ENCODE results near the gene C17orf67. TPM values are rescaled to one million over a fixed set of nuclear protein-coding genes. Genes with fewer than 3 reads are reported as not detected.

The C17orf67 gene
- total and polyA plus RNA-seq, 2 of the 13 experiments (the other 11 are each of a cell fraction or from before 2014, with no cell fraction given): 0.41 to 0.86 TPM

DNA sequence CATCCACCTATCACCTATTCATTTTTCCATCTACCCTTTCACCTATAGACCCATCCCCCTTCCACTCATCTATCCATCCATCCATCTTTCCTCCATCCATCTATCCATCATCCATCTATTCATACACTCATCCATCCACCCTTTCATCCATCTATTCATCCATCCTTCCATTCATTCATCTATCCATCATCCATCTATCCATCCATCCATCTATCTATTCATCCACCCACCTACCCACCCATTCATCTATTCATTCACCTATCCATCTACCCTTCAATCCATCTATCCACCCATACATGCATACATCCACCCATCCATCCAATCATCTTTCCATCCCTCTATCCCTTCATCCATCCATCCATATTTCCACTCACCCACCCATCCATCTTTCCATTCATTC, 63.3 kb downstream of the C17orf67 start (continued):
- TF ChIP-seq TRIM22 (IDR thresholded peaks at IDR 0.05) (0 out of 2 replicates have a peak, but pooled peaks have one; percentile 58), SKI (IDR thresholded peaks at IDR 0.05; ENCODE audit: partially characterized antibody) (no peak), ZNF577 (CRISPR knock-in tag; IDR thresholded peaks at IDR 0.05; ENCODE audit: borderline replicate concordance, low read depth) (no peak), MYC (CRISPR knock-in tag; IDR thresholded peaks at IDR 0.05; ENCODE audit: borderline replicate concordance) (no peak), SMARCC2 (IDR thresholded peaks at IDR 0.05) (no peak), ZNF768 (CRISPR knock-in tag; IDR thresholded peaks at IDR 0.05) (no peak), ZZZ3 (CRISPR knock-in tag; IDR thresholded peaks at IDR 0.05; ENCODE audit: borderline replicate concordance) (no peak), SOX5 (CRISPR knock-in tag; IDR thresholded peaks at IDR 0.05; ENCODE audit: borderline replicate concordance) (no peak), GPN1 (CRISPR knock-in tag; IDR thresholded peaks at IDR 0.05; ENCODE audit: borderline replicate concordance) (no peak), SP1 (IDR thresholded peaks at IDR 0.05) (0 out of 2 replicates have a peak, but pooled peaks have one; percentile 36), SP1 (CRISPR knock-in tag; IDR thresholded peaks at IDR 0.05) (no peak), HMGA1 (CRISPR knock-in tag; conservative IDR thresholded peaks at IDR 0.05) (no peak), ZNF891 (CRISPR knock-in tag; IDR thresholded peaks at IDR 0.05) (no peak), MYNN (CRISPR knock-in tag; IDR thresholded peaks at IDR 0.05; ENCODE audit: low read depth) (no peak), XRCC5 (optimal IDR thresholded peaks at IDR 0.05; ENCODE audit: low read length) (no peak), ZFP36L1 (CRISPR knock-in tag; IDR thresholded peaks at IDR 0.05) (no peak), PLRG1 (conservative IDR thresholded peaks at IDR 0.05) (peak; percentile 89; the same call in 1 of the 2 replicates), PHB2 (IDR thresholded peaks at IDR 0.05; ENCODE audit: partially characterized antibody) (peak; percentile 56), ZNF652 (CRISPR knock-in tag; IDR thresholded peaks at IDR 0.05; ENCODE audit: borderline replicate concordance, low read depth) (no peak), NBN (conservative IDR thresholded peaks at IDR 0.05) (peak; percentile 92; the same call in 1 of the 2 replicates), SOX6 (IDR thresholded peaks at IDR 0.05) (0 out of 2 replicates have a peak, but pooled peaks have one; percentile 9), SOX6 (CRISPR knock-in tag; IDR thresholded peaks at IDR 0.05) (no peak), ZNF772 (CRISPR knock-in tag; IDR thresholded peaks at IDR 0.05) (no peak), ZNF337 (CRISPR knock-in tag; IDR thresholded peaks at IDR 0.05; ENCODE audit: borderline replicate concordance, low read depth) (no peak), ZNF160 (CRISPR knock-in tag; IDR thresholded peaks at IDR 0.05) (no peak), GATA4 (IDR thresholded peaks at IDR 0.05; ENCODE audit: borderline replicate concordance, low read depth) (no peak), KMT2B (CRISPR knock-in tag; IDR thresholded peaks at IDR 0.05) (no peak)
- TF ChIP-seq, protein P1, sequence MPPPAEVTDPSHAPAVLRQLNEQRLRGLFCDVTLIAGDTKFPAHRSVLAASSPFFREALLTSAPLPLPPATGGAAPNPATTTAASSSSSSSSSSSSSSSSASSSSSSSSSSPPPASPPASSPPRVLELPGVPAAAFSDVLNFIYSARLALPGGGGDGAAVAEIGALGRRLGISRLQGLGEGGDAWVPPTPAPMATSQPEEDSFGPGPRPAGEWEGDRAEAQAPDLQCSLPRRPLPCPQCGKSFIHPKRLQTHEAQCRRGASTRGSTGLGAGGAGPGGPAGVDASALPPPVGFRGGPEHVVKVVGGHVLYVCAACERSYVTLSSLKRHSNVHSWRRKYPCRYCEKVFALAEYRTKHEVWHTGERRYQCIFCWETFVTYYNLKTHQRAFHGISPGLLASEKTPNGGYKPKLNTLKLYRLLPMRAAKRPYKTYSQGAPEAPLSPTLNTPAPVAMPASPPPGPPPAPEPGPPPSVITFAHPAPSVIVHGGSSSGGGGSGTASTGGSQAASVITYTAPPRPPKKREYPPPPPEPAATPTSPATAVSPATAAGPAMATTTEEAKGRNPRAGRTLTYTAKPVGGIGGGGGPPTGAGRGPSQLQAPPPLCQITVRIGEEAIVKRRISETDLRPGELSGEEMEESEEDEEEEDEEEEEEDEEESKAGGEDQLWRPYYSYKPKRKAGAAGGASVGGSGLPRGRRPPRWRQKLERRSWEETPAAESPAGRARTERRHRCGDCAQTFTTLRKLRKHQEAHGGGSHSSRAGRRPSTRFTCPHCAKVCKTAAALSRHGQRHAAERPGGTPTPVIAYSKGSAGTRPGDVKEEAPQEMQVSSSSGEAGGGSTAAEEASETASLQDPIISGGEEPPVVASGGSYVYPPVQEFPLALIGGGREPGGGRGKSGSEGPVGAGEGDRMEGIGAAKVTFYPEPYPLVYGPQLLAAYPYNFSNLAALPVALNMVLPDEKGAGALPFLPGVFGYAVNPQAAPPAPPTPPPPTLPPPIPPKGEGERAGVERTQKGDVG (CRISPR knock-in tag; IDR thresholded peaks at IDR 0.05; ENCODE audit: borderline replicate concordance): no peak
- TF ChIP-seq, protein P2, sequence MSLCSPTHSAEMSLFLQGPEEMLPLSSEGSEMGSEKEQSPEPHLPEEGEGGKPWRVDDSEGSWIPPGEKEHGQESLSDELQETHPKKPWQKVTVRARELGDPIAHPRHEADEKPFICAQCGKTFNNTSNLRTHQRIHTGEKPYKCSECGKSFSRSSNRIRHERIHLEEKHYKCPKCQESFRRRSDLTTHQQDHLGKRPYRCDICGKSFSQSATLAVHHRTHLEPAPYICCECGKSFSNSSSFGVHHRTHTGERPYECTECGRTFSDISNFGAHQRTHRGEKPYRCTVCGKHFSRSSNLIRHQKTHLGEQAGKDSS (CRISPR knock-in tag; IDR thresholded peaks at IDR 0.05; ENCODE audit: borderline replicate concordance, low read depth): no peak
